ENCODE measurements around the gene COL4A4.

DNA sequence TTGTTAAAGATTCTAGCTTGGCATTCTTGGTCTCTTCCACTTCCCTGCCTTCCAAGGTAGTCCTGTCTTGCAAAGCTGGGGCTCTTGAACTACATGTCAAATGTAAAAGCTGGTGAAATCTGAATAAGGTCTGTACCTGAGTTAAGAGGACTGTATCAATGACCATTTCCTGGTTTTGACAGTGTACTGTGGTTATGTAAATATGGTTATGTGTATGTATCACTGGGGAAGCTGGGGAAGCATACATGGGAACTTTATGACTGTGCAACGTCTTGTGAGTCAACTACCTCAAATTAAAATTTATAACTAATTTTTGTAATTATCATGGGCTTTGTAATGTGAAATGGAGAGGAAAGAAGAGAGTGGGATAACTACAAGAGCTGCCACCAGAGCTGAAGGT lies 81.7 kb downstream of the COL4A4 start:
- TF ChIP-seq CTCF (IDR thresholded peaks at IDR 0.05), result no peak
- no peak for TF ChIP-seq ZFX (IDR thresholded peaks at IDR 0.05; ENCODE audit: borderline replicate concordance)
